Peyer's patch (tissue), 4 donors: ENCODE measurements around the gene MPP1. TPM values are rescaled to one million over a fixed set of nuclear protein-coding genes. Genes with fewer than 3 reads are reported as not detected.
"Not testable (repeated sequence)": the region's sequence is repeated elsewhere in the genome, so short reads cannot be mapped to it uniquely, and the experiment has no call there.

Source experiments
- DNase-seq, 3 donors: peaks; one replicate each; pipeline ENCODE4 v3.0.0-alpha.2; 2017 to 2019
- H3K27ac ChIP-seq, 4 donors: fragments of 200-600 bp; sonication (generic); one replicate each; pipeline ENCODE4 v1.5.1; 2016 to 2019
- H3K27me3 ChIP-seq, 2 donors: fragments of 200-600 bp; sonication (generic); one replicate each; pipeline ENCODE4 v1.5.1; 2019
- H3K36me3 ChIP-seq, 3 donors: fragments of 200-600 bp; sonication (generic); one replicate each; pipeline ENCODE4 v1.5.1; 2016 to 2019
- H3K4me1 ChIP-seq, 4 donors: fragments of 200-600 bp; sonication (generic); one replicate each; pipeline ENCODE4 v1.5.1; 2016 to 2019
- H3K4me3 ChIP-seq, 4 donors: fragments of 200-600 bp; sonication (generic); 1 replicate in 3 of 4; 2 replicates in 1 of 4; pipeline ENCODE4 v1.5.1; 2016 to 2019; ENCODE audit warnings: mild to moderate bottlenecking in 1 of 4
- H3K9me3 ChIP-seq, 4 donors: fragments of 200-600 bp; sonication (generic); one replicate each; pipeline ENCODE4 v1.5.1; 2016 to 2019; ENCODE audit warnings: mild to moderate bottlenecking in 1 of 4
- CTCF ChIP-seq, 6 experiments: fragments of 450-650 bp in 4 of 6; fragments of 200-600 bp in 2 of 6; sonication (generic) in 1 of 6; IDR thresholded peaks; one replicate each; pipeline ENCODE4 v1.5.1; 2017 to 2019; ENCODE audit warnings: antibody characterized with exemption in 6 of 6, mild to moderate bottlenecking in 3 of 6, moderate library complexity in 1 of 6
- POLR2A ChIP-seq, 2 donors: fragments of 450-650 bp; IDR thresholded peaks; one replicate each; pipeline ENCODE4 v1.5.1; 2017; ENCODE audit warnings: antibody characterized with exemption in 2 of 2, mild to moderate bottlenecking in 2 of 2, moderate library complexity in 2 of 2
- total RNA-seq, 4 donors: library from RNA; depleted of rRNA; stranded (reverse); fragments of >200 nt; gene quantifications; one replicate each; pipeline ENCODE4 v1.1.0, GENCODE V29; 2016

The MPP1 gene
- total RNA-seq, 4 donors from 2014 or later = 33.0 to 88.8 (median 65.4) TPM

- TF ChIP-seq CTCF (IDR thresholded peaks at IDR 0.05) (no peak), POLR2A (IDR thresholded peaks at IDR 0.05) (no peak)
These were observed 19.4 kb upstream of the MPP1 start for GRCh38 chrX:154824638-154825037.

DNA sequence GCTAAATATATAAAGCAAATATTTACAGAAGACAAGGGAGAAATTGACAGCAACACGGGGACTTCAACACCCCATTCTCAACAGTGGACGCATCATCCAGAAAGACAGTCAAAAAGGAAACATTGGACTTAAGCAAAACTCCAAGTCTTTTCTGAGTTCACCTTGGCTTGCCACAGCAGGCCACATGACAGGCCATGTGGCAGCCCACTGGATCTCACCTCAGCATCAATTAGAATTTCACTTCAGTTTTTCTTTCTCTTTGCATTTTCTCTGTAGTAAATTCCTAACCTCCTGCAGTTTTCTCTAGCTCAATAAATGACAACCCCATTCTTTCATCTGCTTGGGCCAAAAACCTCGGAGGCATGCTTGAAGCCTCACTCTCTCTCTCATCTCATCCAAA lies 16.7 kb upstream of the MPP1 start:
- Histone ChIP-seq H3K27me3 (no peaks in the 10 kb centered on the region), H3K4me3 (no peak overlapping the region), H3K27ac (no peak overlapping the region), H3K9me3 (no peaks in the 10 kb centered on the region), H3K36me3 (no peaks in the 10 kb centered on the region), H3K4me1 (no peaks in the 10 kb centered on the region)
- DNase-seq = no peak
- TF ChIP-seq POLR2A (IDR thresholded peaks at IDR 0.05) (no peak), CTCF (IDR thresholded peaks at IDR 0.05) (no peak)

More at GRCh38 chrX:154824638-154825037, 19.4 kb upstream of the MPP1 start:
- Histone ChIP-seq H3K4me3 (no peak overlapping the region), H3K27ac (no peak overlapping the region), H3K36me3 (no peaks in the 10 kb centered on the region), H3K27me3 (no peaks in the 10 kb centered on the region), H3K9me3 (no peaks in the 10 kb centered on the region), H3K4me1 (no peaks in the 10 kb centered on the region)
- no peak for DNase-seq

GRCh38 chrX:154821523-154821922 lies 16.2 kb upstream of the MPP1 start:
- H3K4me1 ChIP-seq = no peaks in the 10 kb centered on the region
- H3K4me3 ChIP-seq = no peak overlapping the region
- no peak for TF ChIP-seq POLR2A (IDR thresholded peaks at IDR 0.05)
- no peak for TF ChIP-seq CTCF (IDR thresholded peaks at IDR 0.05)
- H3K27ac ChIP-seq = no peak overlapping the region
- DNase-seq = no peak
- no peaks in the 10 kb centered on the region for H3K27me3 ChIP-seq
- H3K9me3 ChIP-seq = no peaks in the 10 kb centered on the region
- no peaks in the 10 kb centered on the region for H3K36me3 ChIP-seq

- H3K27ac ChIP-seq = peak overlapping the region in 1 of 4 donors; percentile 42
- TF ChIP-seq CTCF (IDR thresholded peaks at IDR 0.05) = no peak
- no peak for TF ChIP-seq POLR2A (IDR thresholded peaks at IDR 0.05)
- H3K4me1 ChIP-seq = no peaks in the 10 kb centered on the region
- no peaks in the 10 kb centered on the region for H3K9me3 ChIP-seq
- no peak overlapping the region for H3K4me3 ChIP-seq
- H3K36me3 ChIP-seq = no peaks in the 10 kb centered on the region
- peak in 1 of 3 donors; percentile 33 for DNase-seq
- no peaks in the 10 kb centered on the region for H3K27me3 ChIP-seq
These were observed 14.6 kb upstream of the MPP1 start for GRCh38 chrX:154819771-154820341.

GRCh38 chrX:154818916-154819770 lies 13.9 kb upstream of the MPP1 start:
- no peak for DNase-seq
- no peak for TF ChIP-seq CTCF (IDR thresholded peaks at IDR 0.05)
- TF ChIP-seq POLR2A (IDR thresholded peaks at IDR 0.05) = no peak
- Histone ChIP-seq H3K4me1 (no peaks in the 10 kb centered on the region), H3K9me3 (no peaks in the 10 kb centered on the region), H3K27ac (peak overlapping the region in 1 of 4 donors; percentile 42), H3K4me3 (no peak overlapping the region), H3K36me3 (no peaks in the 10 kb centered on the region), H3K27me3 (no peaks in the 10 kb centered on the region)

DNA sequence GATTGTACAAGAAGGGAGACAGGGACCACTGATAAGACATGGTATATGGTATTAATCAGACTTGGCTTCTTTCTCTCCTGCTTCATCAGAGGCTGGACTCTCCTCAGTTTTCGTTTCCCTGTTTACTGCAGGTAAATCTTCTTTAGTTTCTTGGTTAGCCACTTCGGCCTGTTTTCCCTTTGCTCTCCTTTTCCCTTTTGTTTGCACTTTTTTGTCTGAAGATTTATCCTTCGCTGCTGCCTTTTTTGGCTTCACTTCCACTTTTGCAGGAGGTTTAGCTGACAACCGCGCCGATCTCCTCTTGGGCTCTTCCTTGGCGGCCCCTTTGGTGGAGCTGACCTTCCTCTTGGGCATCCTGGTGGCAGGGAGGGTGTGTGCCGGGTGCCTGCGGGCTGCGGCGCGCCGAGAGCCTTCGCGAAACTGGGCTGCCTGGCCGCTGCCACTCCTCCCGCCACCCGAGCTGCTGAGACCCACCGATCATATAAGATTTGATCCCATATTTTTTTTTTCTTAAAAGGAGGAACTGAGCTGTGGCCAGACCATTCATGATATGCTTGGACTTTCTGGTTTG lies 11.8 kb upstream of the MPP1 start:
- not testable (repeated sequence) for H3K27me3 ChIP-seq, H3K4me1 ChIP-seq, H3K4me3 ChIP-seq, H3K27ac ChIP-seq, H3K9me3 ChIP-seq, H3K36me3 ChIP-seq, DNase-seq

DNA sequence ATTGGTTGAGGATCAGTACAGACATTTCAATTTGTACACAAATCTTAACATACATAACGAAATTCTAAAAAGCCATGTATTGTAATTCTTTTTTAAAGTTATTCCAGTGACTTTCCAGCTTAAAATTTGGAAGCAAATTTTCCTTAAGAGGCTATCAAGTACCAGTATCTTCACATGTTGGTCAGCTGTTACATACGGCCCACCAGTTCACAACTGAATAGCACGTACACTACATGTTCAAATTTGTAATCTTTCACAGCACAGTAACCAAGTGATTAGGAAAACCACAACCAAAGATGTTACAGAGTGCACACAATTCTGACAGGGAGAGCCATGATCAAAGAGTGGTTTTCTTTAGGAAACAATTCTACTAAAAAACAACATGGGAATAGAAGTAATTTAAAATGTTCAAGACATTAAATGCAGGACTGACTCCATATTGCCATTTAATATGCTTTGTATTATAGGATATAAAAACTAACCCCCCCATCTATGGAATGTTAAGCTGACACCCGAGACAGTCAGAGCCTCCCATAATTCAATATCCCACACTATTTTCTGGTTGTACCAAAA lies 11.1 kb upstream of the MPP1 start:
- not testable (repeated sequence) for DNase-seq, H3K27me3 ChIP-seq, H3K36me3 ChIP-seq, H3K4me3 ChIP-seq, H3K27ac ChIP-seq, H3K9me3 ChIP-seq, H3K4me1 ChIP-seq
